Lower lobe of right lung (tissue), 2 donors: ENCODE data around the gene PRKCQ. TPM values are rescaled to one million over a fixed set of nuclear protein-coding genes. Genes with fewer than 3 reads are reported as not detected.

Experiments
- ATAC-seq, 2 donors: fragments of 200-7000 bp; cut with Tn5 transposase; one replicate each; pipeline ENCODE4 v1.9.1; 2020 to 2022; ENCODE audit warnings: mild to moderate bottlenecking in 2 of 2, moderate library complexity in 2 of 2
- DNase-seq: peaks from one replicate; pipeline ENCODE4 v3.0.0-alpha.2; 2020
- H3K27ac ChIP-seq: fragments of 200-600 bp; one replicate; pipeline ENCODE4 v1.8.0; 2022
- H3K27me3 ChIP-seq: fragments of 200-600 bp; one replicate; pipeline ENCODE4 v1.8.0; 2022; ENCODE audit warnings: low read depth
- H3K36me3 ChIP-seq: fragments of 200-600 bp; one replicate; pipeline ENCODE4 v1.8.0; 2022; ENCODE audit warnings: mild to moderate bottlenecking
- H3K4me1 ChIP-seq: fragments of 200-600 bp; one replicate; pipeline ENCODE4 v1.8.0; 2022
- H3K4me3 ChIP-seq: fragments of 200-600 bp; one replicate; pipeline ENCODE4 v1.8.0; 2022; ENCODE audit warnings: mild to moderate bottlenecking
- H3K9me3 ChIP-seq: fragments of 200-600 bp; one replicate; pipeline ENCODE4 v1.8.0; 2022
- intact Hi-C: fragments of 100-400 bp; cut with DNase I; formaldehyde crosslinking; loops from one replicate; pipeline ENCODE4 v1.11.0; 2022
- total RNA-seq: library from RNA; stranded (reverse); fragmentation: NEBNext Ultra II Directional; extraction: Animal tissue kit (Norgen Biotek cat#: 25700); gene quantifications from one replicate; pipeline ENCODE4 v1.2.1, GENCODE V29; 2021
- TF ChIP-seq, protein P1 (sequence below): fragments of 200-600 bp; IDR thresholded peaks from one replicate; pipeline ENCODE4 v1.8.0; 2022; ENCODE audit warnings: antibody characterized with exemption, mild to moderate bottlenecking
- donor health status: DM: no; HTN: yes; CAD: no; lungs with severe emphysema.

Gene PRKCQ
- total RNA-seq, 1 donor from 2014 or later = 8.1 TPM

DNA sequence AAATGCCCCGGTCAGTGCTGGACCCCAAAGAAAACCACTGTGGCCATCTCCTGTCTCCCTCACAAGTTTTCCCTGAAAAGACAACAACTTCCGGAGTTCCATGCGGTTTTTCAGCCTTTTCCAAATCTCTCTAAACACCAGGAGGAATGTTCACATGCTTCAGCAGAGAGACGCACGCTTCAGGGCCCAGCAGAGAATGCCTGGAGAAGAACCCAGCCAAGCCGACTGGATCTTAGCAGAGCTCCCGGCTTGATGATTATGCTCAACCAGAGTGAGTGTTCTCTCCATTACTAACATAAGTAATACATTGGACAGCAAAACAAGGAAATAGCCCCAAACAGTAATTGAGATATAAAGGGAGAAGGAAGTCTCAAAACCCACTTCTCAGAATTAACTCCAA lies 17.9 kb downstream of the PRKCQ start:
- Histone ChIP-seq H3K4me1 (peaks cover 24% of the 10 kb centered on the region), H3K36me3 (no peaks in the 10 kb centered on the region), H3K27me3 (no peaks in the 10 kb centered on the region), H3K27ac (no peak overlapping the region), H3K4me3 (no peak overlapping the region), H3K9me3 (no peaks in the 10 kb centered on the region)
- DNase-seq (no peak), ATAC-seq (no peak)
- TF ChIP-seq, protein P1, sequence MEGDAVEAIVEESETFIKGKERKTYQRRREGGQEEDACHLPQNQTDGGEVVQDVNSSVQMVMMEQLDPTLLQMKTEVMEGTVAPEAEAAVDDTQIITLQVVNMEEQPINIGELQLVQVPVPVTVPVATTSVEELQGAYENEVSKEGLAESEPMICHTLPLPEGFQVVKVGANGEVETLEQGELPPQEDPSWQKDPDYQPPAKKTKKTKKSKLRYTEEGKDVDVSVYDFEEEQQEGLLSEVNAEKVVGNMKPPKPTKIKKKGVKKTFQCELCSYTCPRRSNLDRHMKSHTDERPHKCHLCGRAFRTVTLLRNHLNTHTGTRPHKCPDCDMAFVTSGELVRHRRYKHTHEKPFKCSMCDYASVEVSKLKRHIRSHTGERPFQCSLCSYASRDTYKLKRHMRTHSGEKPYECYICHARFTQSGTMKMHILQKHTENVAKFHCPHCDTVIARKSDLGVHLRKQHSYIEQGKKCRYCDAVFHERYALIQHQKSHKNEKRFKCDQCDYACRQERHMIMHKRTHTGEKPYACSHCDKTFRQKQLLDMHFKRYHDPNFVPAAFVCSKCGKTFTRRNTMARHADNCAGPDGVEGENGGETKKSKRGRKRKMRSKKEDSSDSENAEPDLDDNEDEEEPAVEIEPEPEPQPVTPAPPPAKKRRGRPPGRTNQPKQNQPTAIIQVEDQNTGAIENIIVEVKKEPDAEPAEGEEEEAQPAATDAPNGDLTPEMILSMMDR = no peak
- intact Hi-C loops = no loop called here

- no peaks in the 10 kb centered on the region for H3K27me3 ChIP-seq
- TF ChIP-seq, protein P1 = no peak
- intact Hi-C loops = no loop called here
Observed at GRCh38 chr10:6561552-6561951, 18.5 kb downstream of the PRKCQ start.

DNA sequence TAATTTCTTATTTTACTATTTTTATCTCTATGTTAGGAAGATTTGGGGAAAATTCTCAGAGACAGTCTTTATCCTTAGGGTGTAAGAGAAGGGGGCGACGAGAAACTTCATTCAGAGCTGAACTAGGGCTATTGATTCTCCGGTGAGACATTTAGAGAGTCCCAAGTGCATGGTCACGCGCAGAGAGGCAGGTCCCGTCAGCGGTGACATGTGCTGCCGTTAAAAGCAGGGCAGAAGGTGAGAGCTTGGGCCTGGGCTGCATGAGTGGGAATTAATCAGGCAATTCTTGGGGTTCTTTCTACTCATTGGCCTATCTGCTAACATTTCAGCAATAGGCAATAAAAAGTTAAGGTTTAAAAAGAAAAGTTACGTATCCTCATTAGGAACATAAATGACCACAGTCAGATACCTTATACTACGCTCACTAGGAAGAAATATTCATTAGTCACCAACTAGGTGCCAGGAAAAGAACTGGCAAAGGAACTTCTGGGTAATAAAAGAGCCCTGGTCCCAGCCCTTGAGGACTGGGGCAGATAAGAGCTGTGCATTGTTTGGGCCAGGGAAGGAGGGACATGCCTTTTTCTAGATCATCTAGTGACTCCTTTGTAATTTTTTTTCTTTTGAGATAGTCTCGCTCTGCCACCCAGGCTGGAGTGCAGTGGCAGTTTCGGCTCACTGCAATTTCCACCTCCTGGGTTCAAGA lies 21.2 kb downstream of the PRKCQ start:
- intact Hi-C loops = no loop called here
- TF ChIP-seq, protein P1 = no peak
- no peak overlapping the region for H3K4me3 ChIP-seq
- no peaks in the 10 kb centered on the region for H3K9me3 ChIP-seq
- H3K36me3 ChIP-seq = no peaks in the 10 kb centered on the region
- DNase-seq = no peak
- H3K27ac ChIP-seq = no peak overlapping the region
- H3K4me1 ChIP-seq = peaks cover 9% of the 10 kb centered on the region
- ATAC-seq = no peak
- no peaks in the 10 kb centered on the region for H3K27me3 ChIP-seq

More at GRCh38 chr10:6561552-6561951, 18.5 kb downstream of the PRKCQ start:
- no peaks in the 10 kb centered on the region for H3K36me3 ChIP-seq
- peaks cover 23% of the 10 kb centered on the region for H3K4me1 ChIP-seq
- H3K9me3 ChIP-seq = no peaks in the 10 kb centered on the region
- DNase-seq = no peak
- H3K4me3 ChIP-seq = no peak overlapping the region
- no peak overlapping the region for H3K27ac ChIP-seq
- no peak for ATAC-seq

- no peaks in the 10 kb centered on the region for H3K9me3 ChIP-seq
- intact Hi-C loops = no loop called here
- H3K36me3 ChIP-seq = no peaks in the 10 kb centered on the region
- H3K4me1 ChIP-seq = peaks cover 3% of the 10 kb centered on the region
- H3K27ac ChIP-seq = no peak overlapping the region
- ATAC-seq (no peak), DNase-seq (no peak)
- H3K4me3 ChIP-seq = no peak overlapping the region
- TF ChIP-seq, protein P1 = no peak
- H3K27me3 ChIP-seq = no peaks in the 10 kb centered on the region
Observed at GRCh38 chr10:6558272-6558671, 21.8 kb downstream of the PRKCQ start.

DNA sequence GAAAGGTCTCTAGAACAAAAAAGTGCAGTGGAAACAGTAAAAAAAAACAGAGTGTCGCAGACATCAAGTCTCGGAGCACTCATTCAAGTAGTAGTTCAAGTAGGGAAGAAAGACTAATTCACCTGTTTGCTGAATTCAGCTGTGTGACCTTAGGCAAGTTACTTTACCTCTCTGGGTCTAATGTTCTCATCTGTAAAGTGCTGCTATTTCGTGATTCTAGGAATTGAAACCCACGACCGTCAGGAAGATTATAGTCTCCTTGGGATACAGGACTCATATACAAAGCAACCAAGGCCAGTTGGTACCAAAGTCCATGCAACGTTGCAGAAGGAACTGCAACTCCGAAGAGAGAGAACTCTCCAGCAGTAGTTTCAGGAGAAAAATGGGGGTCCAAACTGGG lies 26.1 kb downstream of the PRKCQ start:
- Histone ChIP-seq H3K27me3 (no peaks in the 10 kb centered on the region), H3K4me1 (no peaks in the 10 kb centered on the region), H3K9me3 (no peaks in the 10 kb centered on the region), H3K4me3 (no peak overlapping the region), H3K36me3 (no peaks in the 10 kb centered on the region), H3K27ac (no peak overlapping the region)
- DNase-seq = no peak
- no peak for ATAC-seq
- TF ChIP-seq, protein P1 = no peak
- intact Hi-C loops = no loop called here
